ENCODE measurements around the gene XRCC1. TPM values are rescaled to one million over a fixed set of nuclear protein-coding genes. Genes with fewer than 3 reads are reported as not detected.
A peak's percentile ranks its signal among the peaks of the same experiment; 100 is the strongest.

Gene XRCC1
- total and polyA plus RNA-seq, 2 of the 8 experiments (the other 6 are each of a cell fraction or from before 2014, with no cell fraction given), result 42.5 to 44.4 TPM

- TF ChIP-seq RAD21 (IDR thresholded peaks at IDR 0.05 in 1 of 2, conservative IDR thresholded peaks at IDR 0.05 in 1 of 2; ENCODE audit: low read depth in 2 of 2, low read length in 2 of 2) (peak in 1 of 2 experiments; percentile 6; a peak in 1 of 4 replicates), NRF1 (IDR thresholded peaks at IDR 0.05; ENCODE audit: low read depth, low read length) (no peak), TBP (IDR thresholded peaks at IDR 0.05; ENCODE audit: low read depth, low read length) (peak; percentile 69; the same call in 1 of the 2 replicates), CBX5 (IDR thresholded peaks at IDR 0.05; ENCODE audit: low read depth, low read length) (no peak), CHD1 (IDR thresholded peaks at IDR 0.05; ENCODE audit: low read depth, low read length) (no peak), TAF7 (optimal IDR thresholded peaks at IDR 0.05; ENCODE audit: borderline replicate concordance, low read depth, low read length) (peak; percentile 82), GTF2F1 (IDR thresholded peaks at IDR 0.05; ENCODE audit: borderline replicate concordance, low read depth, low read length) (no peak), E2F6 (IDR thresholded peaks at IDR 0.05) (peak; percentile 92), EGR1 (IDR thresholded peaks at IDR 0.05; ENCODE audit: borderline replicate concordance, low read depth, low read length) (0 out of 2 replicates have a peak, but pooled peaks have one; percentile 55), JUN (IDR thresholded peaks at IDR 0.05; ENCODE audit: low read depth, low read length) (no peak), POLR2A (IDR thresholded peaks at IDR 0.05; ENCODE audit: control extremely low read depth in 1 of 2, low read depth in 2 of 2, low read length in 2 of 2) (peak in 1 of 2 experiments; percentile 62; a peak in 1 of 3 replicates), ASH2L (IDR thresholded peaks at IDR 0.05; ENCODE audit: low read length) (no peak)
Observed at GRCh38 chr19:43526884-43527859, 48.2 kb downstream of the XRCC1 start, which contains the start of gene ETHE1 (continued).
